HepG2 (cell line): ENCODE results near the gene TACO1. TPM values are rescaled to one million over a fixed set of nuclear protein-coding genes. Genes with fewer than 3 reads are reported as not detected.
A peak's percentile ranks its signal among the peaks of the same experiment; 100 is the strongest.

Experiments
- CSRNP1 ChIP-seq: sonication (generic); formaldehyde crosslinking; IDR thresholded peaks from 2 replicates; pipeline ENCODE4 v1.8.1; 2023; ENCODE audit warnings: mild to moderate bottlenecking, missing genetic modification reagents
- GATAD1 ChIP-seq: IDR thresholded peaks from 2 replicates; pipeline ENCODE4 v1.6.1; 2016; ENCODE audit warnings: missing genetic modification reagents, missing compliant biosample characterization
- HNRNPK ChIP-seq: fragments of 200-400 bp; formaldehyde crosslinking; IDR thresholded peaks from 2 replicates; pipeline ENCODE4 v1.6.1; 2018; ENCODE audit warnings: low read length, low read depth, moderate library complexity, mild to moderate bottlenecking; ENCODE audit not compliant: poor library complexity, severe bottlenecking
- KDM5B ChIP-seq: sonication (generic); formaldehyde crosslinking; IDR thresholded peaks from 2 replicates; pipeline ENCODE4 v1.4.0; 2020; ENCODE audit warnings: missing genetic modification reagents, mild to moderate bottlenecking, borderline replicate concordance
- MAZ ChIP-seq, 2 experiments: sonication (generic) in 1 of 2; formaldehyde crosslinking in 1 of 2; IDR thresholded peaks; 2 replicates each; pipeline versions ENCODE4 v1.5.0 to v1.6.1; 2012 to 2020; ENCODE audit warnings: low read depth in 2 of 2, mild to moderate bottlenecking in 2 of 2, borderline replicate concordance in 1 of 2, improper control_type of control experiment in 1 of 2, low read length in 1 of 2, missing genetic modification reagents in 1 of 2, moderate library complexity in 1 of 2
- MIER2 ChIP-seq: IDR thresholded peaks from 2 replicates; pipeline ENCODE4 v1.6.1; 2016; ENCODE audit warnings: missing biosample characterization, missing genetic modification reagents
- MIER3 ChIP-seq: IDR thresholded peaks from 2 replicates; pipeline ENCODE4 v1.6.1; 2016; ENCODE audit warnings: missing compliant biosample characterization, borderline replicate concordance
- NFE2L1 ChIP-seq: sonication (generic); formaldehyde crosslinking; IDR thresholded peaks from 2 replicates; pipeline ENCODE4 v1.4.0; 2020; ENCODE audit warnings: missing genetic modification reagents, mild to moderate bottlenecking, borderline replicate concordance
- TOE1 ChIP-seq: sonication (generic); formaldehyde crosslinking; IDR thresholded peaks from 2 replicates; pipeline ENCODE4 v1.4.0; 2020; ENCODE audit warnings: mild to moderate bottlenecking, missing genetic modification reagents
- ZBTB37 ChIP-seq: sonication (generic); formaldehyde crosslinking; IDR thresholded peaks from 2 replicates; pipeline ENCODE4 v1.4.0; 2020; ENCODE audit warnings: mild to moderate bottlenecking, missing genetic modification reagents
- ZNF234 ChIP-seq: sonication (generic); formaldehyde crosslinking; conservative IDR thresholded peaks from 2 replicates; pipeline ENCODE4 v1.5.1; 2020; ENCODE audit warnings: mild to moderate bottlenecking, missing genetic modification reagents
- ZNF331 ChIP-seq: sonication (generic); formaldehyde crosslinking; IDR thresholded peaks from 2 replicates; pipeline ENCODE4 v1.4.0; 2020; ENCODE audit warnings: missing genetic modification reagents
- ZNF512B ChIP-seq: sonication (generic); formaldehyde crosslinking; IDR thresholded peaks from 2 replicates; pipeline ENCODE4 v1.5.1; 2020; ENCODE audit warnings: missing genetic modification reagents, mild to moderate bottlenecking, borderline replicate concordance
- ZNF547 ChIP-seq: sonication (generic); formaldehyde crosslinking; IDR thresholded peaks from 2 replicates; pipeline ENCODE4 v1.5.1; 2020; ENCODE audit warnings: mild to moderate bottlenecking, missing genetic modification reagents
- ZNF556 ChIP-seq: sonication (generic); formaldehyde crosslinking; IDR thresholded peaks from 2 replicates; pipeline ENCODE4 v1.4.0; 2020; ENCODE audit warnings: mild to moderate bottlenecking, missing genetic modification reagents, borderline replicate concordance
- ZNF619 ChIP-seq: sonication (generic); formaldehyde crosslinking; IDR thresholded peaks from 2 replicates; pipeline ENCODE4 v1.4.0; 2020; ENCODE audit warnings: mild to moderate bottlenecking, missing genetic modification reagents
- ZNF639 ChIP-seq: conservative IDR thresholded peaks from 2 replicates; pipeline ENCODE4 v1.6.1; 2018; ENCODE audit warnings: missing genetic modification reagents
- ZNF660 ChIP-seq: sonication (generic); formaldehyde crosslinking; IDR thresholded peaks from 2 replicates; pipeline ENCODE4 v1.5.1; 2020; ENCODE audit warnings: mild to moderate bottlenecking, low read depth, missing genetic modification reagents, borderline replicate concordance
- ZNF850 ChIP-seq: sonication (generic); formaldehyde crosslinking; conservative IDR thresholded peaks from 2 replicates; pipeline ENCODE4 v1.9.0; 2021; ENCODE audit warnings: mild to moderate bottlenecking, missing genetic modification reagents
- polyA plus RNA-seq, 8 experiments: library from polyadenylated mRNA; depleted of rRNA in 3 of 8; stranded (reverse) in 7 of 8; unstranded in 1 of 8; fragments of >200 nt; fragmentation: Illumina TruSeq in 4 of 8; extraction: Trizol in 4 of 8; gene quantifications; 2 replicates each; pipeline versions ENCODE4 v1.2.1 to v1.2.3, GENCODE V29; 2011 to 2016; ENCODE audit warnings: low read depth in 4 of 8, missing spikeins in 1 of 8, mixed read lengths in 1 of 8; ENCODE audit not compliant: insufficient read depth in 1 of 8
- total RNA-seq, 5 experiments: library from RNA; depleted of rRNA; stranded (reverse); fragments of >200 nt; fragmentation: Illumina TruSeq; extraction: Trizol; gene quantifications; 2 replicates each; pipeline ENCODE4 v1.2.3, GENCODE V29; 2016; ENCODE audit warnings: low read depth in 1 of 5

TACO1 gene
- total and polyA plus RNA-seq, 2 of the 13 experiments (the other 11 are each of a cell fraction or from before 2014, with no cell fraction given), result 34.7 to 53.6 TPM

GRCh38 chr17:63621684-63622573 lies 21.2 kb downstream of the TACO1 start, which contains the start of gene MAP3K3 (continued):
- TF ChIP-seq ZNF639 (CRISPR knock-in tag), result 0 out of 2 replicates have a peak, but pooled peaks have one; percentile 54
- peak; percentile 94 for TF ChIP-seq ZNF512B (CRISPR knock-in tag)
- peak; percentile 70; the same call in 1 of the 2 replicates for TF ChIP-seq ZBTB37
- TF ChIP-seq ZNF619 (CRISPR knock-in tag), result peak; percentile 63; the same call in 1 of the 2 replicates
- no peak; the same call in 1 of the 2 replicates for TF ChIP-seq CSRNP1
- no peak for TF ChIP-seq ZNF850 (CRISPR knock-in tag)
- no peak; the same call in 1 of the 2 replicates for TF ChIP-seq TOE1 (CRISPR knock-in tag)
- TF ChIP-seq KDM5B (CRISPR knock-in tag), result peak; percentile 97
- TF ChIP-seq ZNF234 (CRISPR knock-in tag), result no peak
- peak; percentile 84; the same call in 1 of the 2 replicates for TF ChIP-seq ZNF556
- no peak for TF ChIP-seq ZNF331 (CRISPR knock-in tag)
- peak; percentile 90 for TF ChIP-seq MAZ (IDR thresholded peaks at IDR 0.05; ENCODE audit: borderline replicate concordance, low read depth, low read length)
- peak; percentile 59 for TF ChIP-seq MAZ (CRISPR knock-in tag; IDR thresholded peaks at IDR 0.05; ENCODE audit: low read depth)
- peak; percentile 50; the same call in 1 of the 2 replicates for TF ChIP-seq GATAD1 (CRISPR knock-in tag)
- TF ChIP-seq MIER3 (CRISPR knock-in tag), result no peak; the same call in 1 of the 2 replicates
- no peak for TF ChIP-seq ZNF660 (CRISPR knock-in tag)
- no peak for TF ChIP-seq NFE2L1 (CRISPR knock-in tag)
- no peak for TF ChIP-seq HNRNPK
- peak; percentile 98 for TF ChIP-seq ZNF547 (CRISPR knock-in tag)
- TF ChIP-seq MIER2 (CRISPR knock-in tag), result no peak; the same call in 1 of the 2 replicates
